GM19397 (cell line): ENCODE results near the gene DMXL1.
A peak's percentile ranks its signal among the peaks of the same experiment; 100 is the strongest.

Experiments
- ATAC-seq: cut with Tn5 transposase; IDR thresholded peaks from one replicate; pipeline ENCODE4 v1.9.1; 2021; ENCODE audit warnings: mild to moderate bottlenecking, moderate library complexity; ENCODE audit not compliant: unreplicated experiment

Gene DMXL1

DNA sequence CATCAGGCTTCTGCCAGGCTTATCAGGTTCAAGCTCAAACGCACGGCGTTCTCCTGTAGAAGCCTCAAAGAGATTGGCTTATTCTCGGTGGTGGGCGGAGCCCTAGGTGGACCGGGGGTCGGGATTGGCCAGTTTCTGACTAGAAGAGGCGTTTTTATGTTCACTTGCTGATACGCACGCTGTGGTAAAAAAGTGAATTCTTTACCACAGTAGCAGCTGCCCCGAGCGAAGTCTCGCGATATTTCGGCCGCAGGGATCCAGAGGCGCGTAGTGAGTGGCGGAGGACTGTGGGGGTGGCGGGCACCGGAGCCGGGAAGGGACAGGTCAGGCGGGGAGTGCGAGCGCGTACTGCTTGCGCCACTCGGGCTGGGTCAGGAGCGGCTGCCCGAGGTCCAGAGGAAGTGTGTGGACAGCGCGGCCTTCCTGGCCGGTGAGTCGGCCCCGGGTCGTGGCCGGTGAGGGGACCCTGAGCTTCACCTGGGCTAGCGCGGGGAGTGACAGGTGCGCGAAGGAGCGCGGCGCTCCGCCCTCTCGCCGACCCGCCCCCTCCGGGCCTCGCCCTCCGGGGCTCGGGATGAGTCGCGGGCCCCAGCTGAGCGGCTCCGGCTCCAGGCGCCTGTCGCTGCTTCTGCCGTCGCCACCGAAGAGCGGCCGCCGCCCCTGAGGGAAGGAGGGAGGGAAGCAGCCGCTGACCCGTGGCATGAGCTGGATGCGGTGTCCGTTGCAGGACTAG is at the start of gene DMXL1:
DMXL1 (plus strand) TSS at position 260 of the 733 bp plus-strand sequence. CDS start 483 bp downstream, outside the sequence.
- peak; percentile 77 for ATAC-seq

GRCh38 chr5:119021149-119021732 is 49.6 kb upstream of the DMXL1 start:
- ATAC-seq = peak; percentile 4

GRCh38 chr5:119022017-119022745 is 48.7 kb upstream of the DMXL1 start:
- peak; percentile 61 for ATAC-seq

- no peak for ATAC-seq
Measured at GRCh38 chr5:119022773-119023172, 48.1 kb upstream of the DMXL1 start.

GRCh38 chr5:119028575-119028974 is 42.3 kb upstream of the DMXL1 start:
- no peak for ATAC-seq

DNA sequence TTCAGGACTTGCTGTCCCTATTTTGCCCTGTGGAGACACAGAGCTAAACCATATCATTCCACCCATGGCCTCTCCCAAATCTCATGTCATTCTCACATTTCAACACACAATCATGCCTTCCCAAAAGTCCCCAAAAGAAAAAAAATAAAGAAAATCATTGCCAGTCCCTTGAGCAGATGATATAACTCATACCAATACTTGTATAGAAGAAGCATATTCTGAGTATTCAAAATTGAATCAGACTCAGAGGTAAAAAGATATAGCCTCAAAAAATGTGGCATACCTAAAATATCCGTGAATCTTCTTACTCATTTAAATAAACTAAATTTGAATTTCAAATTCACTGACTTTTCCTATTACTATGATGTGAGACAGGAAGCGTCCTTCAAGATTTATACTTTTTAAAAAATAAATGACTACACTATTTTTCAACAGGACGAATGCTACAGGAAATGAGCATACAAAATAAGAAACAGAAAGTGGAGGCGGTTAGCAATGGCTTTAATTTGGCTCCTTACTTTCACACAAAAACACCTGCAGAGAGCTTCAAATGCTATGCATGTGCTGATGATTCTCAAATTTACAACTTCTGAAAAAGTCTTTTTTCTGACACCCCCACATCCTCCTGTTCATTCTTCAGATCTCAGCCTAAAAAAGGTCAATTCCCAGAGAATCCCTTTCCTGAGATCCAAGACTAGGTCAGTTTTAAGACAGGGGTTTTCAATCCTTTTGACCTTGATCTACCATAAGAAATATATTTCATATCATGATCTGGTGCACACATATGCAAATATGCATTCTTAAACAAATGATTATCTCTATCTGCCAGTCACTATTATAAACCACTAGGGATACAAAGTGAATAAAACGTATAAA is 39.6 kb upstream of the DMXL1 start:
- peak; percentile 75 for ATAC-seq

- ATAC-seq = peak; percentile 48
Measured at GRCh38 chr5:119031905-119032304, 39.0 kb upstream of the DMXL1 start.

- peak; percentile 33 for ATAC-seq
Measured at GRCh38 chr5:119032656-119033055, 38.2 kb upstream of the DMXL1 start.

GRCh38 chr5:119033135-119033534 is 37.8 kb upstream of the DMXL1 start:
- no peak for ATAC-seq

- ATAC-seq = no peak
Measured at GRCh38 chr5:119036101-119036762, 34.7 kb upstream of the DMXL1 start.

GRCh38 chr5:119037496-119038215 is 33.2 kb upstream of the DMXL1 start:
- no peak for ATAC-seq

GRCh38 chr5:119048246-119048645 is 22.6 kb upstream of the DMXL1 start:
- ATAC-seq = no peak

DNA sequence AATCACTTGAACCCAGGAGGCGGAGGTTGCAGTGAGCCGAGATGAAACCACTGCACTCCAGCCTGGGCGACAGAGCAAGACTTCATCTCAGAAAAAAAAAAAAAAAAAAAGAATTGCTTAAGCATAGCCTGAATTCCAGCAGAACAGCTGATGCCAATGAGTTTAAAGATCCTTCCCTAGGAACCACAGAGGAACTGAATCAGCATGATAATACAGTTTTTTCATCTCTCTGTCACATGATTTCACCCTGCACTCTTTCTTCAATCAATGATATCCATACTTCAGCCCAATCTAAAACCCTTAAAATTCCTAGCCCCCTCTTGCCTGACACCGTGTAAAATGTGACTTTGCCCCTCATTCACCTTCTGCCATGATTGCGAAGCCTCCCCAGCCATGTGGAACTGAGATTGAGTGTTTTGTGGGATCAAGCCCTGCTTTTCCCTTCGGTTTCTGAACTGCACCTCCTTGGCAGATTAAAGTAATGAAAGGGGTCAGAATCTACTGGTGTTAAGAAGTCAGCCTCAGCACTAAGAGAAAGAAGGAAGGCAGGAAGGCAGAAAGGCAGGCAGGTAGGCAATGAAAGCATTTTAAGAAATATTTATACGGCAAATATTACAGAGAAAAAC is 20.9 kb upstream of the DMXL1 start:
- no peak for ATAC-seq

- no peak for ATAC-seq
Measured at GRCh38 chr5:119054101-119054500, 16.8 kb upstream of the DMXL1 start.

GRCh38 chr5:119055294-119055693 is 15.6 kb upstream of the DMXL1 start:
- no peak for ATAC-seq

DNA sequence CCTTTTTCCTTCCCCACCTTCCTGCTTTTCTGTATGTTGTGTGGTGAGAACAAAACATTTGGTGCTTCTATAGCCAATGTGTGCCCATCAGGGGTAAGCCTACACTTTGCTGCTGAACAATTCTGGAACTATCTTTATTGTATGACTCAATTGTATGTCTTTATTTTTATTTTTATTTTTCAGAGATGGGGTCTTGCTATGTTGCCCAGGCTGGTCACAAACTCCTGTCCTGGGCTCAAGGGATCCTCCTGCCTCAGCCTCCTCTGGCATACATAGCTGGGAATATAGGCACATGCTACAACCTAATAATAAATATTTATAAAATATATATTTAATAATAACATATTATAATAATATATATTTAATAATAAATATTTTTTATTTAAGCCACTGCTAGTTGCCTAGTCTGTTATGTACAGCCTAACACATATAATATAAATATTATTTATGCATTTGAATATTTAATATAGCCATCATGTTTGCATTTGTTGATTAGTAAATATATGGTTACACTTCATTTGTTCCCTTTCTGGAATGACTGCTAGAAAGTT is 11.8 kb upstream of the DMXL1 start:
- ATAC-seq = no peak

- ATAC-seq = no peak
Measured at GRCh38 chr5:119059740-119060255, 11.1 kb upstream of the DMXL1 start.

DNA sequence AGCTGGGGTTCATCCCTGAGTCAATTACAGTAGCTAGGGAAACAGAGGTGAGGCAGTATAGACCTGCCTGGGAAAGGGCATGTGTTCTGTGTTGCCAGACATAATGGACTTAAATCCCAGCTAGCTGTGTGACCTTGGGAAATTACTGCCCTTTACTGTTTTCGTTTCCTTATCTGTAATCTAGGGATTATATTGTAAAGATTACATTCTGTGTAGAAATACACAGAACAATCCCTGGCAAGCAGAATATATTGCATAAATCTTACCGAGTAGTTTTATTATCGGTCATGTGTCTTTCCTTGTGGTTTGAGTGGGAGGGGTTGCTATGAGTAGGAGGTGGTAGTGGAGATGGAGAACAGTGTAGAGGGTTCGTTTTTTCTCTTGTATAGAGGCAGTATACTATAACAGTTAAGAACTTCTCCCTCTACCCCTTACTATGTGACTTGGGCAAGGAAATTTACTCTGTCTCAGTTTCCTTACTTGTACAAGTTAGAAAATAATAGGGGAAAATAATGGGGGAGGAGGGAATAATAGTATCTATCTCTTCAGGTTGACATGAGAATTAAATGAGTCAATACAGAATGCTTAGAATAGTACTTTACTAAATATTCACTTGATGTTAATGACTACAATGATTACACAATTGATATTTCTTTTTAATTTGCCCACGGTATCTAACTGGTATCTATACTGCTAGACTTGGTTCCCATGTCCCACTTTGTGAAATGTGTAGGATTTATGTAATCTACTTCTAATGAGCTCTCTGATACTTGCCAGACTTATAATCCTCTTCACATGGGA is 7.1 kb upstream of the DMXL1 start:
- no peak for ATAC-seq
